ENCODE results near the gene COL6A2. TPM values are rescaled to one million over a fixed set of nuclear protein-coding genes. Genes with fewer than 3 reads are reported as not detected.

The COL6A2 gene
- total RNA-seq, 1 donor from 2014 or later = 18.5 TPM

DNA sequence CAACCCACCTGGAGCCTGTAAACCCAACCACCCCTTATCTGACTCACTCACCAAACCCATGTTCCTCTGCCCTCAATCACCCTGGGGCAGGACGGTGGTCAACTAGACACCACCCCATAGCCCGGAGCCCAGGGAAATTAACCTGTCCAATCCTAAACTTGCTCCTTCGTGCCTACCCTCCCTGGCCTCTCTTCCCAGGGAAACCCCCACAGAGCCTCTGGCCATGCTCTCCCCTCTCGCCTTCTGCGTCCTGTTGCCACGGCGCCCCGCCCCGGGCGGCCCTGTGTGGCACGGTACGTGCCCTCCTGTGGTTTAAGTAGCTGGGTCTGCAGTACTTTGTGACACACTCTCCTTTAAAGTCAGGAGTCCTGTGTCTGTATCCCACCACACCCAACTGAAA is 61.5 kb downstream of the COL6A2 start:
- Mint-ChIP-seq H3K4me1 (peaks cover 16% of the 10 kb centered on the region), H3K4me3 (no peak overlapping the region), H3K27ac (ENCODE audit: unreplicated experiment) (peak overlapping the region; percentile 51), H3K36me3 (ENCODE audit: low read depth) (peaks cover 11% of the 10 kb centered on the region), H3K9me3 (no peaks in the 10 kb centered on the region), H3K27me3 (ENCODE audit: low read depth) (no peaks in the 10 kb centered on the region)
- TF ChIP-seq, protein P1, sequence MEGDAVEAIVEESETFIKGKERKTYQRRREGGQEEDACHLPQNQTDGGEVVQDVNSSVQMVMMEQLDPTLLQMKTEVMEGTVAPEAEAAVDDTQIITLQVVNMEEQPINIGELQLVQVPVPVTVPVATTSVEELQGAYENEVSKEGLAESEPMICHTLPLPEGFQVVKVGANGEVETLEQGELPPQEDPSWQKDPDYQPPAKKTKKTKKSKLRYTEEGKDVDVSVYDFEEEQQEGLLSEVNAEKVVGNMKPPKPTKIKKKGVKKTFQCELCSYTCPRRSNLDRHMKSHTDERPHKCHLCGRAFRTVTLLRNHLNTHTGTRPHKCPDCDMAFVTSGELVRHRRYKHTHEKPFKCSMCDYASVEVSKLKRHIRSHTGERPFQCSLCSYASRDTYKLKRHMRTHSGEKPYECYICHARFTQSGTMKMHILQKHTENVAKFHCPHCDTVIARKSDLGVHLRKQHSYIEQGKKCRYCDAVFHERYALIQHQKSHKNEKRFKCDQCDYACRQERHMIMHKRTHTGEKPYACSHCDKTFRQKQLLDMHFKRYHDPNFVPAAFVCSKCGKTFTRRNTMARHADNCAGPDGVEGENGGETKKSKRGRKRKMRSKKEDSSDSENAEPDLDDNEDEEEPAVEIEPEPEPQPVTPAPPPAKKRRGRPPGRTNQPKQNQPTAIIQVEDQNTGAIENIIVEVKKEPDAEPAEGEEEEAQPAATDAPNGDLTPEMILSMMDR (conservative IDR thresholded peaks at IDR 0.05) = no peak
- no peak for DNase-seq (ENCODE audit: low read depth, low spot score)

DNA sequence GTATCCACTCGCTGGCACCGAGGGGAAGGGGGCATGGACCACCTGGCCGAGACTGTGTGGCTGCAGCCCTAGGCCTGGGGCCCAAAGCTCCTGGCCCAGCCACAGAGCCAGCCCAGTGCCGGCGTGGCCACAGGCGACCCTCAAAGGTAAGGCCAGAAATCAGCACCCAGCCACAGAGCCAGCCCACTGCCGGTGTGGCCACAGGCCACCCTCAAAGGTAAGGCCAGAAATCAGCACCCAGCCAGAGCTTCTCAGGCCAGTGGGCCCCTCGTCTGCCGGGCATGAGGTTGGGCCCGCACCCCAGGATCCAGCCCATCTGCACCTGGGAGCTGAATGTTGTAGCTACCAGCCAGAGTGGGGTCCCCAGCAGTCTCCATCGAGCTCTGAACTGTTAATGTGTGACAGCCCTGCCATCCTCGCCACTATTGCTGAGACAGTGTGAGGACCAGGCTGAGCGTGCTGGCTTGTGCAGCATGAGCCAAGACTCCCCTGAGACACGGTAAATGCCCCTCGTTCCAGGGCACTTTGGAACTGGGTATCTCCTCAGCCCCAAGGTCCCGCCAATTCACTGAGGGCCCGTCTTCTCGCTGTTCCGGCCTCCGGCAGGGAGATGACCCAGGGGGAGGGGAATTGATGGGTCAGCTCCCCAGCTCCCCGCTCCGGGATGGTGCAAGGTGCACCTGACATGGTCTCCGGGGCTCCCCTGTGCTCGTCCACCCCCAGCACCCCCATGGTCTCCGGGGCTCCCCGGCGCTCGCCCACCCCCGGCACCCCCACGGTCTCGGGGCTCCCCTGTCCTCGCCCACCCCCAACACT is 62.1 kb downstream of the COL6A2 start:
- TF ChIP-seq, protein P1 (conservative IDR thresholded peaks at IDR 0.05) = no peak
- DNase-seq (ENCODE audit: low read depth, low spot score) = no peak
- Mint-ChIP-seq H3K4me1 (peaks cover 16% of the 10 kb centered on the region), H3K27me3 (ENCODE audit: low read depth) (no peaks in the 10 kb centered on the region), H3K4me3 (no peak overlapping the region), H3K27ac (ENCODE audit: unreplicated experiment) (no peak overlapping the region), H3K36me3 (ENCODE audit: low read depth) (peaks cover 15% of the 10 kb centered on the region), H3K9me3 (no peaks in the 10 kb centered on the region)

DNA sequence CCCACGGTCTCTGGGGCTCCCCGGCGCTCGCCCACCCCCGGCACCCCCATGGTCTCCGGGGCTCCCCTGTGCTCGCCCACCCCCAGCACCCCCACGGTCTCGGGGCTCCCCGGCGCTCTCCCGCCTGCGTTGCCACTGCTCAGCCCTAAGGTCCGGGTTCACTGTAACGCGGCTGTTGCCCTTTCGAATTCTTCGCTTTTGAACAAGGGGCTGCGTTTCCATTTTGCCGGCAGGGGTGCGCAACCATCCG is 62.7 kb downstream of the COL6A2 start:
- no peak for DNase-seq (ENCODE audit: low read depth, low spot score)
- Mint-ChIP-seq H3K4me1 (peaks cover 16% of the 10 kb centered on the region), H3K27ac (ENCODE audit: unreplicated experiment) (no peak overlapping the region), H3K36me3 (ENCODE audit: low read depth) (peaks cover 15% of the 10 kb centered on the region), H3K4me3 (no peak overlapping the region), H3K27me3 (ENCODE audit: low read depth) (no peaks in the 10 kb centered on the region), H3K9me3 (no peaks in the 10 kb centered on the region)
- TF ChIP-seq, protein P1 (conservative IDR thresholded peaks at IDR 0.05) = no peak

DNA sequence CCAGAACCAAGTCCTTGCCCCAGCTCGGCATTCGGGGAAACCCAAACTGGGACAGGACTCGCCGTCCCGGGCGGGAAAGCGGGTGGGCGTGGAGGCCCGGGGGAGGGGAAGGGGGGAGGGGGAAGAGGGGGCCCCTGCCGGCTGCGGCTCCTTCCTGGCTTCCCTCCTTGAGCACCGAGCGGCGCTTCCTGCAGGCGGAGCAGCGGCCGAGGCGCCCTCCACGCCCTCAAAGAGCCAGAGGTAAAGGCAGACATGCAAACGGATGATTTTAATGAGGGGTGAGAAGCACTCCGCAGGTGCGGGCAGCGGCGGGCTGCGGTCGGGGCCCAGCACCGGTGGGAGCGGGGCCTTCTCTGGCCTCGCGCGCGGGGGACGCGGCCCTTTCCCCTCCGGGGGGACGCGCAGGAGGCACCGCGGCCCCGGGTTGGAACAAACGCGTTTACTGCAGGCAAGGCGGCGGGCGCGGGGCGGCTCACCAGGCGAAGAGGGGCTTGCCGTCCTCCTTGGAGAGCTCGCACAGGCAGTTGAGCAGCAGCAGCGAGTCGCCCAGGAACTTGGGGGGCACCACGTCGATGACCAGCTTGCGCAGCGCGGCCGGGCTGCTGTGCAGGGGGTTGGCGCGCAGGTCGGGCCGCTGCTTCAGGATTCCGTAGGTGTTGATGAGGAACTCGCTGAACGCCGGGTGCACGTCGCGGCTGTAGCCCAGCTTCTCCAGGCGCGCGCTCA is 63.2 kb downstream of the COL6A2 start:
- H3K27ac Mint-ChIP-seq (ENCODE audit: unreplicated experiment) = no peak overlapping the region
- no peak for DNase-seq (ENCODE audit: low read depth, low spot score)
- H3K4me1 Mint-ChIP-seq = peaks cover 11% of the 10 kb centered on the region
- TF ChIP-seq, protein P1 (conservative IDR thresholded peaks at IDR 0.05) = no peak
- peaks cover 18% of the 10 kb centered on the region for H3K36me3 Mint-ChIP-seq (ENCODE audit: low read depth)
- no peaks in the 10 kb centered on the region for H3K27me3 Mint-ChIP-seq (ENCODE audit: low read depth)
- no peaks in the 10 kb centered on the region for H3K9me3 Mint-ChIP-seq
- no peak overlapping the region for H3K4me3 Mint-ChIP-seq

DNA sequence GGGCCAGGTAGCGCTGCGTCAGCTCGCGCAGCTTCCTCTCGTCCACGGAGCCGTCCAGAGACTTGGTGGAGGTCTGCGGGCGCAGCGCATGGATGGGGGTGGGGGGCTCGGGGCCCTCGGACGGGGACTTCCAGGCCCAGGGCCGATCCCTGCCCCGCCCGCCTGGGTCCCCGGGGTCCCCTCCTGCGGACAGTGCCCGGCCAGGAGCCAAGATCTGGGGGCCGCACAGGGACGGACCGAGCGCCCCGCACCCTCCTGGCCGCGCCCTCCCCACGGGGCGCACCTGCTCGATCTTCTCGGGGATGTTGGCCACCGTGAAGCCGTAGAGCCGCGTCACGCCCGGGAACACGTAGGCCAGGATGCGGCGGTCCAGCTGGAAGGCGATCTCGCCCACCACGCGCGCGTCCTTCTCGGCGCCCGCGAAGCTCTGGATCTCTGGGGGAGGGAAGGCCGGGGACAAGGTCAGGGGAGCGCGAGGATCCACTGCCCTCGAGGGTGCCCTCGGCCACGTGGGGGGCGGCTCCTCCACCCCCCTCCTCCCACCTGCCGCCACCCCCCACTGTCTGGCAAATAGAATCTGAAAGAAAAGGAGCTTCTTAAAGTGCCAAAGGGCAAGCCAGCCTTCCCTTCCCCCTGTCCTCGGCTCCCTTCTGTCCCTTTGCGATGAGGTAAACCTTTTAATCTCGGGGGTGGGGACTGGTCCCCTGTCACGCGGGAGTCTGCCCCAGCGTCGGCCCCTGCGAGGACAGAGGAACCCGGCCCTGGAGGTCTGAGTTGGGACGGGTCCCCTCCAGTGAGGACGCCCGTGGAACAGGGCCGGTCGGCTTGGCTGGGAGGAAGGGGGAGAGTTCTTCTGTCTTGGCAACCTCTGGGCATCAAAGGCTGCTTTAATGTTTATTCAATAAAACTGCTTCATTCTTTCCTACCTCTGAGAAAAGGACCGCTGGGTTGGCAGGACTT is 64.0 kb downstream of the COL6A2 start:
- DNase-seq (ENCODE audit: low read depth, low spot score) = no peak
- H3K27ac Mint-ChIP-seq (ENCODE audit: unreplicated experiment) = no peak overlapping the region
- no peak overlapping the region for H3K4me3 Mint-ChIP-seq
- H3K4me1 Mint-ChIP-seq = peaks cover 4% of the 10 kb centered on the region
- H3K9me3 Mint-ChIP-seq = no peaks in the 10 kb centered on the region
- peaks cover 20% of the 10 kb centered on the region for H3K36me3 Mint-ChIP-seq (ENCODE audit: low read depth)
- H3K27me3 Mint-ChIP-seq (ENCODE audit: low read depth) = no peaks in the 10 kb centered on the region
- TF ChIP-seq, protein P1 (conservative IDR thresholded peaks at IDR 0.05) = no peak

Measured in neural crest cell (in vitro differentiated cells).